Epithelial cell of esophagus (primary cell): ENCODE data around the gene TPH1.
A peak's percentile ranks its signal among the peaks of the same experiment; 100 is the strongest.

Experiments used
- DNase-seq: peaks from one replicate; pipeline ENCODE4 v3.0.0; 2010; ENCODE audit warnings: low read depth
- H3K4me3 ChIP-seq: 2 replicates; pipeline ENCODE4 v1.5.1; 2011; ENCODE audit warnings: mild to moderate bottlenecking, low read length, control low read depth
- TF ChIP-seq, protein P1 (sequence below): IDR thresholded peaks from 2 replicates; pipeline ENCODE4 v1.5.1; 2011; ENCODE audit warnings: low read depth, mild to moderate bottlenecking, low read length, control low read depth, inconsistent platforms; ENCODE audit not compliant: insufficient read depth; ENCODE audit errors: missing control alignments

The TPH1 gene

DNA sequence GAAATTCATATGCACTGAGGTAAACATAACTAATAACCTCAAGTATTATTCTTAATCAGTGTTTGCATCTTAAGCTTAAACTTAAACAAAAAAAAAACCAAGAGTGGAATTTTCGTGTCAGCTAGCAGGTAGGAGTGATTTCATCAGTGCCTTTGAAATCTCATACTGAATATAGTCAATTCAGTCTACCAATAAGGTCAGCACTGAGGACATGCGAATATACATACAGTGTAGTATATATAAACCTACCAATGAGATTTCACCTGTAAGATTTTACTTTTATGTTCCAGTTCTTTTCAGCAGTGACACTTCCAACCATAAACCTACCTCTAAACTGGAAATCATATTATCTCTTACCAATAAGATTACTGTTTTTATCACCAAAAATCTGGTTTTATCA, 32.8 kb upstream of the TPH1 start:
- no peak for DNase-seq
- no peak overlapping the region for H3K4me3 ChIP-seq
- TF ChIP-seq, protein P1, sequence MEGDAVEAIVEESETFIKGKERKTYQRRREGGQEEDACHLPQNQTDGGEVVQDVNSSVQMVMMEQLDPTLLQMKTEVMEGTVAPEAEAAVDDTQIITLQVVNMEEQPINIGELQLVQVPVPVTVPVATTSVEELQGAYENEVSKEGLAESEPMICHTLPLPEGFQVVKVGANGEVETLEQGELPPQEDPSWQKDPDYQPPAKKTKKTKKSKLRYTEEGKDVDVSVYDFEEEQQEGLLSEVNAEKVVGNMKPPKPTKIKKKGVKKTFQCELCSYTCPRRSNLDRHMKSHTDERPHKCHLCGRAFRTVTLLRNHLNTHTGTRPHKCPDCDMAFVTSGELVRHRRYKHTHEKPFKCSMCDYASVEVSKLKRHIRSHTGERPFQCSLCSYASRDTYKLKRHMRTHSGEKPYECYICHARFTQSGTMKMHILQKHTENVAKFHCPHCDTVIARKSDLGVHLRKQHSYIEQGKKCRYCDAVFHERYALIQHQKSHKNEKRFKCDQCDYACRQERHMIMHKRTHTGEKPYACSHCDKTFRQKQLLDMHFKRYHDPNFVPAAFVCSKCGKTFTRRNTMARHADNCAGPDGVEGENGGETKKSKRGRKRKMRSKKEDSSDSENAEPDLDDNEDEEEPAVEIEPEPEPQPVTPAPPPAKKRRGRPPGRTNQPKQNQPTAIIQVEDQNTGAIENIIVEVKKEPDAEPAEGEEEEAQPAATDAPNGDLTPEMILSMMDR: no peak

GRCh38 chr11:18075444-18075843, 29.4 kb upstream of the TPH1 start:
- H3K4me3 ChIP-seq: no peak overlapping the region
- TF ChIP-seq, protein P1: no peak
- no peak for DNase-seq

DNA sequence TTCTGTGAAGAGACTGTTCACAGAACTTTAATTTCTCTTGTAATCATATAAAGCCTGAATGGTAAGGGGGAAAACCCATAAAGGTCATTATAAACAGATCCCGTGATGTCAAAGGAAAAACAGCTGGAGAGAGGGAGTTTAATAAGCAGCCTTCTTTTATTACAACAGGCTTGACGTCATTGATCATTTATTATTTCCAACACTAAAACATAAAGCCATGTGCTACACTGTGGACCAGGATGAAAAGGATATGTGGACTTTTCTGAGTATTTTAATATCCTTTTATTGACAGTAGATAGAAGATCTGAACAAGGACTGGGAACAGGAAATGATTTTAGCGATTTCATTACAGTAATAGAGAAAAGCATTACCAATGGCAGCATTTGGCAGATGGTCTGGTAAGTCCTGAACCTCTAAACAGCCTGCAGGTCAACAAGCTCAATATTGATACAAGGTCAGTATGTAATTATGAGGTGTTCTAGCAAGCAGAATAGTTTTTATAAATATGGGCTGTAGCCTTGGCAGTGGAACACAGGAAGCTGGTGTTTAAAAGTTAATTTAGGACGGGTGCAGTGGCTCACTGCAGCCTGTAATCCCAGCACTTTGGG, 25.1 kb upstream of the TPH1 start:
- TF ChIP-seq, protein P1: no peak
- no peak for DNase-seq
- no peak overlapping the region for H3K4me3 ChIP-seq

DNA sequence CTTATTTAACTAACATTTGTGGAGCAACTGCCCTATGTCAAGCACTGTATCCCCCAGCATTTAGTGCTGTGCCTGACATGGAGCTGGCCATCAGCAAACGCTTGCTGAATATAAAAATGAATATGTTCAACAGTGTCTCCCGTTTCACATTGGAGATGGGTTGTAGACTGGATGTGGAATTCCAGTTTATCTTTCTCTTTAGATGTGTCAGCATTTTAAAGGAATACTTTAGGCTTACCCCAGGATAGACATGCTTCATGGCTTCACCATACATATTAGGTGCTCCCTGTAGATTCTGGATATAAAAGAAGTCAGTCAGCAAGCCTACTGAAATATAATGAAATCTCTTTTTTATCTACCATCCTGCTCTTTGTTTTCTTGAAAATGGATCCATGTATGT, 21.3 kb upstream of the TPH1 start:
- TF ChIP-seq, protein P1: no peak
- no peak for DNase-seq

DNA sequence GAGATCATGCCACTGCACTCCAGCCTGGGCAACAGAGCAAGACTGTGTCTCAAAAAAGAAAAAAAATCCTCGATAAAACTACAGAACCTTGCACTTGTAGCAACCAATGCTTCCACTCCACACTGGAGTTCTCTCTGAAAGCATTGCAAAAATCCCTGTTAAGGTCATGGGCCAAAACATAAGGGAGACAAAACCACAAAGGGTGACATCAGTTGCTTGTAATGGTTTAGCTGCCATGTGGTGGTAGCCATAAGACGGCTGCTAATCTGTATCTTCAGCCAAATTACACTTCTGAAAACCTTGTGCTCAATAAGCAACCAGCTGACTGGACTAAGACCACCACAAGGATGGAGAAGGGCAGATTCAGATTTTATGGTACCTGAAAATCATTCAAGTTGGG, 20.6 kb upstream of the TPH1 start:
- H3K4me3 ChIP-seq: no peak overlapping the region
- no peak for DNase-seq
- TF ChIP-seq, protein P1: no peak

More for the DNA sequence above, 21.3 kb upstream of the TPH1 start:
- no peak overlapping the region for H3K4me3 ChIP-seq

DNA sequence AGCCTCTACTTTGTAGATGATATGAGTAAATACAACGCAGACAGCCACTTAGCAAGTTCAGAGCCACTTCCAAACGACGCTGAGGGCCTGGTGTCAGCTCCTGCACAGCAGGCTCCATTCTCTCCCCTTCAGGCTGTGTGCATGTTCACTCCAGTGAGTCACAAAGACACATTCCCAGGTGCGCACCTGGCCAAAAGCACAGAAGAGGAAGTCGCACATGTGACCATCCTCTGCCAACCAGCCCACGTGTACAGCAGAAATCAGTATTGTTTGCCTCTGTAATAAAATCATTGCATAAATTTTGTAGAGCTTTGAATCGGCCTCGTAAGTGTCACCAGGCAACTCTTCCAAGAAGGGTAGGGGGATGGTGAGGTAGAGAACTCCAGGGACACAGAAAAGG, 19.5 kb upstream of the TPH1 start:
- DNase-seq: peak; percentile 79
- H3K4me3 ChIP-seq: no peak overlapping the region
- TF ChIP-seq, protein P1: no peak

GRCh38 chr11:18064450-18065054, 18.5 kb upstream of the TPH1 start:
- no peak for DNase-seq
- H3K4me3 ChIP-seq: no peak overlapping the region
- TF ChIP-seq, protein P1: no peak
